OCI-M2 (cell line): ENCODE results near the gene UGT1A9.

ENCODE experiments used
- DNase-seq: peaks from one replicate; lab custom pipeline; 2025; ENCODE audit not compliant: unreplicated experiment; lab: John Stamatoyannopoulos, UW

The UGT1A9 gene

DNA sequence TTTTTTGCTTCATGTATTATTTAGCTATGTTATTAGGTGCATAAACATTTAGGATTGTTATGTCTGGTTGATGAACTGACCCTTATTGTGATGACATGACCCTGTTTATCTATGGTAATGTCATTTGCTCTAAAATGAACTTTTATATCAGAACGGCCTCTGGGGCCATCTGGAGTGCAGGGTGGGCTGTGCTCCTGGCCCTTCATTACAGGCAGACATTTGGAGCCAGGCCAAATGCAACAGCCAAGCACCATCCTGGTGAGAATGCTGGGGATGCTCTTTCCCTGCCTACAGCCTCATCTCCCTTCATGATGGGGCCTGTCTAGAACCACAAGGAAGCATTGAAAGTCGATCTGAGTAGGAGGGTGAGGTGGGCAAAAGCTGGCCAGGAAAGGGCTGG is 144.6 kb downstream of the UGT1A9 start:
- no peak for DNase-seq

DNA sequence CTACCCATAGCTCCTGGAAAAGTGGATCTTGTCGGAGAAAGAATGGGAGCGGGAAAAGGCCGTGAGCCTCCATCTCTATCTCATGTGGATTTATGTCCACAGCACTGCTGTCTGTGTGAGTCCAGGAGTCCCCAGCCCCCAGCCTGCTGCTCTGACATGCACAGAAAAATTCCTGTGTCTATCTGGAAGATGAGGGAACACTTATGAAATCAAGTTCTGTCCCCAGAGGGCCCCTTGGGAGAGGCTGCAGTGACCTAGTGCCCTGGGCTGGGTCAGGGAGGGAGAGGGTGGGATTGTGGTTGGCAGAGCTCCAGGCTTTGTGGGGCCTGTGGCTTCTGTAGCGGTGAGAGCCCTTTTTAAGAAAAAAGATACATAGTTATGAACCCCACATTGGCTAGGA is 145.1 kb downstream of the UGT1A9 start:
- DNase-seq, result no peak

DNA sequence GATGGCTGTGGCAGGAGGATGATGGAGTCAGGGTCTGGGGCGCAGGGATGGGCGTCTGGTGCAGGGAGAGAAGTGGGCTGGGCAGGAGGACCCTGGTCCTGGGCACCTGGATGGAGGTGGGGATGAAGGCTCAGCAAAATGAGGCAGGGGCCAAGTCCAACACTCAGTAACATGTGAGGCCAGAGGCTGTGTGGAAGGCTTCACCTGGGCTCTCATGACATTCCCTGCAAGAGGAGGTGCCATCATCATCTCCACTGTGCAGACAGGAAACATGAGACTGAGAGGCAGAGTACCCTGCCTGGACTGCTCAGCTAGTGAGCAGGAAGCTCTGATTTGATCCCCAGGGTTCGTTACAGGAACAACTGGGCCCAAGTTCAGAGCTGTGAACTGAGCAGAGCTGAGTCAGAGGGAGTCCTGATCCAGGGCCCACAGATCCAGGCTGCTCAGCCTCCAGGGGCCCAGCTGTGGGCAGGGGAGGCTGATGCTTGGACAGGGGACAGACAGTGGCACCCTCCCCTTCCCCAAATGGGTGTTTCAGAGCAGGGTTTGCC is 145.7 kb downstream of the UGT1A9 start:
- DNase-seq, result no peak

DNA sequence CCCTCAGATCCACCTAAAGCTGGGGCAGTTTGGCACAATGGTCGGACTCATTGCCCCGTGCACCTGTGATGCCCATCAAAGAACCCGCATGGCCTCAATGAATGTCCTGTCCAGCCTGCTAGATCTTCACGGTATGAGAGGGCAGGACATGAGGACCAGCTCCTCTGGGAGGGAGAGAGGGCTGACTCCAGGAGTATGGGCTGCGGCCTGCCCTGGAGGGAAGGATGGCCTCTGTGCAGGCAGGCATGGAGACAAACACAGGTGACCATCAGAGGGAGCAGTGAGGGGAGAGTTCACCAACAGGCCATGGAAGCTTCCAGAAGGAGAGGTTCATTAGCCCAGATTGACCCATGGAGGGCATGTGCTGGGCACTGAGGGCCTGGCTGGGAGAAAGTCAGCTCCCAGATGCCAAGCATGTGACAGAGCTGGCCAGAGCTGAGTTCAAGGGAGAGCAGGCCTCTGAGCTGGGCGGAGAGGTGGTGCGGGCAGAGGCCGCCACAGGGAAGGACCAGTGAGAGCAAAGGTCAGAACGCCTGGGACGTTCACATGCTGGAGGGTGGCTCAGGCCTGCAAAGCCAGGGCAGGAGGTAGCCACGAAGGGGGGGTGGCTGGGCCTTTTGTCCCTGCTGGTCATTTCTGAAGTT is 146.4 kb downstream of the UGT1A9 start:
- DNase-seq, result no peak

DNA sequence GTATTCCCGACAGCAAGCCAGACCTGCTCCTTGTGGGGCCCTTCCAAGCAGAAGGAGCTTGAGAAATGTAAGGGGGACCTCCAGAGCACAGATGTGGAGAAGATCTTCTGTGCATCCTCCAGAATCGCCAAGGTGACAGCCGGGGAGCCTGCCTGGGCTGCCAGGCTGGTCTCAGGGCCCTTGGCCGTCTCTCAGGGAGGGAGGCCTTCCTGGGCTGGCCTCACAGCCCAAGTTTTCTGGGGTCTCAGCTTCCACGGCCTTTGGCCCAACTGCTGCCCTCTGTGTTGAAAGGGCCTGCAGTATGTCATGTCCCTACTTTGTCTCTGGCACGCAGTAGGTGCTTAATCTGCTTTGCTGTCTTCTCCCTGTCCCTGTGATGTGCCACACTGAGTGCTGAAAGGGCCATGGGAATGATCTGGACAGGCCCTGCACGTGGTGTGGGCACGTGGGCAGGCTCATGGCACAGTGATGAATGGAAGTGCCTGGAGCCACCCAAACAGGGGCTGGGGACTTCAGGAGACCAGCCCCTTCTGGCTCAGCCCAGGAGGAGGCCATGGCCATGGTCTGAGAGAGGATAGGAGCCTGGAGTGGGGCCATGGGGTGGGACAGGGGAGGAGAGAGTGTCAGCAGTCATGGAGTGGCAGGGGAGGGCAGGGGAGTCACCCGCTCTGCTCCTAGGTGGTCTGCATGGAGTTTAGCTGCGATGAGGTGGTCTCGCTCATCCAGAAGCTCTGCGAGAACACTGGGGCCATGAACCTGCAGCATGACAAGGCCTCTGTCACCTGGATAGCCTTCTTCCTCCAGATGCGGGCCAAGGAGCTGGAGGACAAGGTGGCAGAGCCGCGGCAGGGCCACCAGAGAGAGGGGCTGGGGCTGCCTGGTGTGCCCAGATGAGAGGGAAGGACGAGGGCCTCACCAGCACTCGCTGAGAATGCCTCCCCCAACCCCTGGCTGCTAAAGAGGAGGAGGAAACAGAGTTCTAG is 147.2 kb downstream of the UGT1A9 start:
- DNase-seq, result no peak

DNA sequence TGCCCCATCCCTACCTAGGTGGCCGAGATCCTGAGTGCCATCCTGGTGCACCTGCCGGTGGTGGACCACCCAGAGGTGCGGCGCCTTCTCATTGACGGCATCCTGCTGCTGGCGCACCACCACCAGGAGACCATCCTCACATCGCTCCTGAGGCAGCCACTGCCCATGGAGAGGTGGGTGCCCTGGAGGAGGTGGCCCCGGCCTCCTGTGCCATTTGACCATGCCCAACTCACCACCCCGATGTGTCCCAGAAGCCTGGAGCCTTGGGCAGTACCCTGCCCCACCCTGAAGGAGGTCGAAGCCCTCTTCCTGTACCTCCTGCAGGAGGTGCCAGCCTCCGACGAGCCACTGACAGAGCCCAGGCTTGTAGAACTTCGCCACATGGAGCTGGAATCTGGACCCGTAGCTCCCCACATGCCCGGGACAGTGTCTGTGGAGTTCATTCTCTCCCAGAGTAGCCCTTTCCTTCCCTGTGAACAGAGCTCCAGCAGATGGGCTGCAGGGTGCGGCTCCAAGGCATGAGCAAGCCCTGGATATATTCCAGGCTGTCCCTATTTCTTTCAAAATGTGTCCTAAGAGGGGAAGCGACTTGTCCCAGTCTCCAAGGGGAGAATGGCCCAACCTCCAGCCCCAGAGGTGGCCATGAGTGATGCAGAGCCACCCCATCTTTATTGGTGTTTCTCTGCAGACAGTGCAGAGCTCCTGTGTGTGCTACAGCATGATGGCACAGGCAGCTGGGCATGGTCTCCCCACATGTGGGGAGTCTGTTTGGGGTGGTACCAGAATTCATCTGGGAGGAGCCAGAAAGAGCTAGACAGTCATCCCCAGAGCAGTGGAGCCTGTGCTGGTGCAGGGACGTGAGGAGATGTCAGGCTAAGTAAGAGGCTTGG is 148.4 kb downstream of the UGT1A9 start:
- DNase-seq, result no peak

DNA sequence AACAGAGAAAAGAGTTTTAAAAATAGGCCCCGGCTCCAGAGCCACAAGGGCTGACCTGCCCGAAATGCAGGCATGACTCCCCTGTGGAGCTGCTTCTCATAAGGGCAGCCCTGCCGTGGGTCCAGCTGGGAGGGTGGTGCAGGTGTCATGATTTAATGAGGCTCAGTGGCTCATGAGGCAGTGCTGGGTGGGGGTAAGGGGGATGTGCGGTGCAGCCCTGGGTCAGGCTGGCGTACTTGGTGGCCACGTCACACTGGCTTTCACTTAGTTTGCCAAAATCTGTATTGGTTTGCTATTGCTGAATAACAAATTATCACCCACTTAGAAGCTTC is 149.0 kb downstream of the UGT1A9 start:
- DNase-seq, result no peak

DNA sequence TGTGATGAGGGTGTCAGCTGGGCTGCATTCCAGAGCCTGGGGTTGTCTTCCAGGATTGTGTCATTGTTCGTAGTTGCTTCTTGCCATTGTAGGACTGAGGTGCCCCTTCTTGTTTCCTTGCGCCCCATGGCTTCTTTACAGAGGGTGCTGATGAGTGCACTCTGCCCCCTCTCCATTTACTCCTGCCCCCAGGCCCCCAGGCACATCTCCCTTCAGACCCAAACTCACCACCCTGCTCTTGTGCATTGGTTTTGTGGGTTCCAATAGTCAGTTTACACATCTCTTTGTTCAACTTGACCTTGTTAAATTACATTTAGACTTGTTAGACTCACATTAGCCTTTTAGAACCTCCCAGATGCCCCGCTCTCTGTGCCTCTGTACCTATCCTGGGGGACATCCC is 149.5 kb downstream of the UGT1A9 start:
- no peak for DNase-seq

DNA sequence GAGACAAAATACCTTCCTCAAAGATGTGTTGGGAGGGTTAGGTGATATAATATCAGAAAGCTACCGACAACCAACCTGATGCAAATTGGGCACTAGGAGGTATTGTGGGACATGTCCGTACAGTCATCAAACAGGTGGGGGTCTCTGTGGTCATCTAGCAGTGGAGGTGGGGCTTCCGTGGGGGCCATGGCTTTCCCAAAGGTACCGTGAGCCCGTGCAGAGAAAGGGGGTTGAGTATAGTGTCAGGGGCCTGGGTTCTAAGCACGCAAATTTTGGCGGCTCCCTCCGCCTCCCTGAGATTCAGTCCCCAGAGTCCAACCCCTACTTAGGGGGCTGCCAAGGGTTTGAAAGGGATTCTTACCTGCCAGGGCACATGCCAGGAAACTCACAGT is 150.0 kb downstream of the UGT1A9 start:
- no peak for DNase-seq

DNA sequence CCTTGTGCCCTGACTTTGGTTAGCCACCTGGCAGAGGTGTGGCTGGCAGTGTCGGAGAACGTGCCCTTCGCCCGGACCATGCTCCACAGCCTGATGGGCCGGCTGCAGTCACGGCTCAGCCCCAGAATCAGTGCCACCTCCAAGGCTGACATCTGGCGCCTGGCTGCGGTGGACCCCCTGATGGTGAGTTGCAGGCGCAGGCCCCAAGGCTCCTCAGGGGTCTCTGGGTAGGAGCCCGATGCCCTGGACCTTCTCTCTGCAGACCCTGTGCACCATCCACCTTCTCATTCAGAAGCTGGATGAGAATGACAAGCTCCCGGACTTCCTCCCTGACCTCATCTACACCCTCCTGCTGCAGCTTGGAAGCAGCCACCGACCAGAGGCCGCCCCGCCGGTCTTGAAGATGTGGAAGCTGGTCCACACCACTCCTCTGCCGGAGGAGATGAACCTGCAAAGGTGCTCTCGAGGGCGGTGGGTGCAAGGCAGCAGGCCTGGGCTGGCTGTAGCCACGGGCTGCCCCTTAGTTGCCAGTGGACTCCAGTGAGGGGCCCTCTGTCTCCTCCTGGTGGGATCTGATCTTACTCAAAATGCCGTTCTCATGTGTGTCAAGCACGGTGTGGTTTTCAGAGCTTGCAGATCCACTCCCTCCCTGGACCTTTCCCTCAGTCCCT is 150.5 kb downstream of the UGT1A9 start:
- DNase-seq, result no peak
